GM19239 (cell line): Measurements from ENCODE around the gene ANKRD11.
A peak's percentile ranks its signal among the peaks of the same experiment; 100 is the strongest.
"Not testable (repeated sequence)": the region's sequence is repeated elsewhere in the genome, so short reads cannot be mapped to it uniquely, and the experiment has no call there.

Experiments
- DNase-seq: peaks from one replicate; pipeline ENCODE4 v3.0.0; 2011; ENCODE audit warnings: low spot score; ENCODE audit not compliant: insufficient read length
- FAIRE-seq: peaks from 2 replicates; lab custom pipeline; 2011; peaks lifted over from hg19 to GRCh38; lab: Jason Lieb, UNC

ANKRD11 gene

GRCh38 chr16:89454378-89455125 is 35.8 kb downstream of the ANKRD11 start:
- FAIRE-seq: not testable (repeated sequence)

GRCh38 chr16:89453501-89454321 is 36.6 kb downstream of the ANKRD11 start:
- no peak for FAIRE-seq
- no peak for DNase-seq

More at GRCh38 chr16:89454378-89455125, 35.8 kb downstream of the ANKRD11 start:
- DNase-seq: not testable (repeated sequence)

- DNase-seq: no peak
- no peak for FAIRE-seq
These were observed 37.4 kb downstream of the ANKRD11 start for GRCh38 chr16:89452925-89453324.

- DNase-seq (no peak), FAIRE-seq (no peak)
These were observed 38.1 kb downstream of the ANKRD11 start for GRCh38 chr16:89452241-89452640.

GRCh38 chr16:89450537-89450936 is 39.8 kb downstream of the ANKRD11 start:
- DNase-seq: no peak
- FAIRE-seq: no peak

GRCh38 chr16:89449726-89450335 is 40.5 kb downstream of the ANKRD11 start:
- FAIRE-seq: peak; percentile 8
- DNase-seq: no peak

- FAIRE-seq (no peak), DNase-seq (no peak)
These were observed 41.7 kb downstream of the ANKRD11 start for GRCh38 chr16:89448656-89449055.

- no peak for FAIRE-seq
- no peak for DNase-seq
These were observed 43.4 kb downstream of the ANKRD11 start for GRCh38 chr16:89446975-89447293.

GRCh38 chr16:89446136-89446974 is 44.0 kb downstream of the ANKRD11 start:
- DNase-seq: no peak
- FAIRE-seq: no peak

GRCh38 chr16:89445166-89445565 is 45.2 kb downstream of the ANKRD11 start:
- DNase-seq: no peak
- FAIRE-seq: no peak

- FAIRE-seq (no peak), DNase-seq (no peak)
These were observed 45.6 kb downstream of the ANKRD11 start for GRCh38 chr16:89444728-89445127.

GRCh38 chr16:89444151-89444723 is 46.1 kb downstream of the ANKRD11 start:
- FAIRE-seq: no peak
- DNase-seq: no peak

GRCh38 chr16:89443727-89444084 is 46.7 kb downstream of the ANKRD11 start:
- DNase-seq (no peak), FAIRE-seq (no peak)

GRCh38 chr16:89442990-89443726 is 47.2 kb downstream of the ANKRD11 start:
- FAIRE-seq (no peak), DNase-seq (no peak)

GRCh38 chr16:89442588-89442987 is 47.8 kb downstream of the ANKRD11 start:
- DNase-seq (no peak), FAIRE-seq (no peak)

GRCh38 chr16:89439659-89440058 is 50.7 kb downstream of the ANKRD11 start:
- DNase-seq: no peak
- FAIRE-seq: no peak

- FAIRE-seq: no peak
These were observed 52.4 kb downstream of the ANKRD11 start for GRCh38 chr16:89437991-89438390.

GRCh38 chr16:89437251-89437987 is 52.9 kb downstream of the ANKRD11 start:
- DNase-seq: no peak

More at GRCh38 chr16:89437991-89438390, 52.4 kb downstream of the ANKRD11 start:
- no peak for DNase-seq

GRCh38 chr16:89436366-89436765 is 54.0 kb downstream of the ANKRD11 start:
- FAIRE-seq (no peak), DNase-seq (no peak)

More at GRCh38 chr16:89437251-89437987, 52.9 kb downstream of the ANKRD11 start:
- FAIRE-seq: no peak
